Lower lobe of right lung (tissue), 2 donors: Measurements from ENCODE around the gene PNPLA7. TPM values are rescaled to one million over a fixed set of nuclear protein-coding genes. Genes with fewer than 3 reads are reported as not detected.
A peak's percentile ranks its signal among the peaks of the same experiment; 100 is the strongest.

ENCODE experiments used
- ATAC-seq, 2 donors: fragments of 200-7000 bp; cut with Tn5 transposase; one replicate each; pipeline ENCODE4 v1.9.1; 2020 to 2022; ENCODE audit warnings: mild to moderate bottlenecking in 2 of 2, moderate library complexity in 2 of 2
- DNase-seq: peaks from one replicate; pipeline ENCODE4 v3.0.0-alpha.2; 2020
- H3K27ac ChIP-seq: fragments of 200-600 bp; one replicate; pipeline ENCODE4 v1.8.0; 2022
- H3K27me3 ChIP-seq: fragments of 200-600 bp; one replicate; pipeline ENCODE4 v1.8.0; 2022; ENCODE audit warnings: low read depth
- H3K36me3 ChIP-seq: fragments of 200-600 bp; one replicate; pipeline ENCODE4 v1.8.0; 2022; ENCODE audit warnings: mild to moderate bottlenecking
- H3K4me1 ChIP-seq: fragments of 200-600 bp; one replicate; pipeline ENCODE4 v1.8.0; 2022
- H3K4me3 ChIP-seq: fragments of 200-600 bp; one replicate; pipeline ENCODE4 v1.8.0; 2022; ENCODE audit warnings: mild to moderate bottlenecking
- H3K9me3 ChIP-seq: fragments of 200-600 bp; one replicate; pipeline ENCODE4 v1.8.0; 2022
- CTCF ChIP-seq: fragments of 200-600 bp; IDR thresholded peaks from one replicate; pipeline ENCODE4 v1.8.0; 2022; ENCODE audit warnings: antibody characterized with exemption, mild to moderate bottlenecking
- intact Hi-C: fragments of 100-400 bp; cut with DNase I; formaldehyde crosslinking; loops from one replicate; pipeline ENCODE4 v1.11.0; 2022
- total RNA-seq: library from RNA; stranded (reverse); fragmentation: NEBNext Ultra II Directional; extraction: Animal tissue kit (Norgen Biotek cat#: 25700); gene quantifications from one replicate; pipeline ENCODE4 v1.2.1, GENCODE V29; 2021
- donor health status: DM: no; HTN: yes; CAD: no; lungs with severe emphysema.

The PNPLA7 gene
- total RNA-seq, 1 donor from 2014 or later = 12.2 TPM

- ATAC-seq = no peak
- no peaks in the 10 kb centered on the region for H3K4me1 ChIP-seq
- DNase-seq = no peak
- H3K9me3 ChIP-seq = no peaks in the 10 kb centered on the region
- no peak for TF ChIP-seq CTCF
- H3K27ac ChIP-seq = no peak overlapping the region
- no peaks in the 10 kb centered on the region for H3K36me3 ChIP-seq
- H3K27me3 ChIP-seq = no peaks in the 10 kb centered on the region
- intact Hi-C loops = no loop called here
- H3K4me3 ChIP-seq = no peak overlapping the region
These were observed 51.5 kb downstream of the PNPLA7 start for GRCh38 chr9:137498720-137499150.

- ATAC-seq (no peak), DNase-seq (peak; percentile 40)
- H3K36me3 ChIP-seq = no peaks in the 10 kb centered on the region
- no peak for TF ChIP-seq CTCF
- no peak overlapping the region for H3K27ac ChIP-seq
- H3K9me3 ChIP-seq = no peaks in the 10 kb centered on the region
- H3K27me3 ChIP-seq = no peaks in the 10 kb centered on the region
- no peaks in the 10 kb centered on the region for H3K4me1 ChIP-seq
- H3K4me3 ChIP-seq = no peak overlapping the region
- intact Hi-C loops = no loop called here
These were observed 52.1 kb downstream of the PNPLA7 start for GRCh38 chr9:137497921-137498719.

GRCh38 chr9:137496601-137497375 lies 53.4 kb downstream of the PNPLA7 start:
- DNase-seq = no peak
- no peak for ATAC-seq
- no peak overlapping the region for H3K27ac ChIP-seq
- H3K36me3 ChIP-seq = peaks cover under 1% of the 10 kb centered on the region
- no peaks in the 10 kb centered on the region for H3K4me1 ChIP-seq
- intact Hi-C loops = no loop called here
- H3K4me3 ChIP-seq = no peak overlapping the region
- H3K27me3 ChIP-seq = no peaks in the 10 kb centered on the region
- H3K9me3 ChIP-seq = no peaks in the 10 kb centered on the region
- no peak for TF ChIP-seq CTCF

- ATAC-seq = no peak
- no peaks in the 10 kb centered on the region for H3K4me1 ChIP-seq
- no peaks in the 10 kb centered on the region for H3K9me3 ChIP-seq
- DNase-seq = no peak
- no peak for TF ChIP-seq CTCF
- intact Hi-C loops = no loop called here
- no peaks in the 10 kb centered on the region for H3K27me3 ChIP-seq
- H3K27ac ChIP-seq = no peak overlapping the region
- H3K4me3 ChIP-seq = no peak overlapping the region
- H3K36me3 ChIP-seq = peaks cover 5% of the 10 kb centered on the region
These were observed 55.5 kb downstream of the PNPLA7 start for GRCh38 chr9:137494550-137495351.

GRCh38 chr9:137494104-137494544 lies 56.1 kb downstream of the PNPLA7 start:
- intact Hi-C loops = no loop called here
- Histone ChIP-seq H3K27ac (no peak overlapping the region), H3K4me3 (no peak overlapping the region), H3K9me3 (no peaks in the 10 kb centered on the region), H3K4me1 (no peaks in the 10 kb centered on the region), H3K27me3 (no peaks in the 10 kb centered on the region), H3K36me3 (peaks cover 5% of the 10 kb centered on the region)
- TF ChIP-seq CTCF = no peak
- ATAC-seq = peak; percentile 50 to 57
- DNase-seq = no peak
